ENCODE data around the gene GPC6.

Gene GPC6

DNA sequence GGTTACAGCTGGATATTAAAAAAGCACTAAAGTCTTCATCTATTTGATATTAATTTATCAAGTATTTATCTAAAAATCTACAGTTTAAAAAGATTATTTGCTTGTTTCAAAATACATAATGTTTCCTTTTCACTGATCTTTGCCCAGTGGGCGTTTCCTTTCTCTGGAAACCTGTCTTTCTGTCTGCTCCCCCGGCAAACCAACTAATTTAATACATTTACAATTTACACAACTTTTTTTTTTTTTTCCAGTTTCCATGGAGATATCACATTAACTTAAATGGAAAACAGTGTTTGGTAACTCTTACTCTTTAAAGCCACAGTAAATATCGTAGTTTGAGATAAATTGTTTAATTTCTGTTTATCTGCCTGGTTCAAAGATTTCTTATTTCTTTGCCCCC lies 5.3 kb downstream of the GPC6 start:
- DNase-seq = no peak

GRCh38 chr13:93233997-93234416 lies 7.4 kb downstream of the GPC6 start:
- no peak for DNase-seq

- DNase-seq = no peak
Observed at GRCh38 chr13:93234459-93234858, 7.9 kb downstream of the GPC6 start.

GRCh38 chr13:93235258-93236015 lies 8.8 kb downstream of the GPC6 start:
- DNase-seq = no peak

DNA sequence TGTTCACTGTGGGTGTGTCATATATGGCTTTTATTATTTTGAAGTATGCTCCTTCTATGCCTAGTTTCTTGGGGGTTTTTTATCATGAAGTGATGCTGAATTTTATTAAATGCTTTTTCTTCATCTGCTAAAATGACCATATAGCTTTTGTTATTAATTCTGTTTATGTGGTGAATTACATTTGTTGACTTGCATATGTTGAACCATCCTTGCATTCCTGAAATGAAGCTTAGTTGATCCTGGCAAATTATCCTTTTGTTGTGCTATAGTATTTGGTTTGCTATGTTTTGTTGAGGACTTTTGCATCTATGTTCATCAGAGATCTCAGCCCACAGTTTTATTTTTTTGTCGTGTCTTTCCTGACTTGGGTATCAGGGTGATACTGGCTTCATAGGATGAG lies 12.1 kb downstream of the GPC6 start:
- DNase-seq = no peak

DNA sequence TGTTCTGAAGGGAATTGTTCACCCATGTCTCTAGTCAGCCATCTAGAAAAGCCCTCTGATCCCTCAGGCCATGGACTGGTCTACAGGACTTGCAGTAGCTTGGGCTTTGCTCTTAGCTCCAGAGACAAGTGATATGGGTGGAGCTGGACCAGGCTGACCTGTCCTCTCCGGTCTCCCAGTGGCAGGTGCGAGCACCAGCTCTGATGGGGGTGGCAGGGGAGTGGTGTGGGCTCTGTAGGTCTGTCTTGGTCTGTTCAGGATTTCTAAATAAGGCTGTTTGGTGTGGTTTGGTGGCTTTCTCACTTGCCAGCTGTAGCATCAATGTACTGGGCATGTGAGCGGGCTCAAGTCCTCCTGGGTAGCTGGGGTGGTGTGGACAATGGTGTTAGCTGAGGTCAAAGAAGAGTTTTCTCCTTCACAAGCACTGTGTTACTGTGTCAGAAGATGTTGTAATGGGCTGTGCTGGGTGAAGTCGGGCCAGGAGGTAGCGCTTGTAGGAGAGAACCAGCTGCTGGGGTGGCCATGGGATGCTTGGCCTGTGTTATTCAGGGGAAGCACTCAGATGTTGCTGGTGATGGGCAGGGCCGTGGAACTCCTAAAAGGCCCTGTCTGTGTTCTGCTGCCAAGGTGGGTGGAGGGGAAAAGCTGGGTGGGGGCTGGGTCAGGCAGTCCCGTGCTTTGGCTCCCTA lies 16.9 kb downstream of the GPC6 start:
- no peak for DNase-seq

- no peak for DNase-seq
Observed at GRCh38 chr13:93244141-93244917, 17.7 kb downstream of the GPC6 start.

DNA sequence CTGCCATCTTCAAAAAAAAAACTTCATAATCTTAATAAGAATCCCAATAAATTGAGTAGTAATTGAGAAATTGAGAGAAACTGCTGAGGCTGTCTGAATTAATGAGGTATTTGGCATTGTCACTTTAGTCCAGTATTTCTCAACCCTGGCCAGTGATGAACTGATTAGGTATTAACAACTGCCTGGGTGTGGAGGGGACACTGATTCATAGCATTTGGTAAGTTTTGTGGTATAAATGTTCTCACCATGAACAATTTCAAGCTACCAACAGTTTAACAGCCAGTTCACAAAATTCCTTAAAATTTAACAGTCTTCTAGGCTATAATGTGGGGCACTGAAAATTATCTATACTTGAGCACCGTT lies 18.3 kb downstream of the GPC6 start:
- DNase-seq = no peak

- no peak for DNase-seq
Observed at GRCh38 chr13:93246069-93246468, 19.5 kb downstream of the GPC6 start.

DNA sequence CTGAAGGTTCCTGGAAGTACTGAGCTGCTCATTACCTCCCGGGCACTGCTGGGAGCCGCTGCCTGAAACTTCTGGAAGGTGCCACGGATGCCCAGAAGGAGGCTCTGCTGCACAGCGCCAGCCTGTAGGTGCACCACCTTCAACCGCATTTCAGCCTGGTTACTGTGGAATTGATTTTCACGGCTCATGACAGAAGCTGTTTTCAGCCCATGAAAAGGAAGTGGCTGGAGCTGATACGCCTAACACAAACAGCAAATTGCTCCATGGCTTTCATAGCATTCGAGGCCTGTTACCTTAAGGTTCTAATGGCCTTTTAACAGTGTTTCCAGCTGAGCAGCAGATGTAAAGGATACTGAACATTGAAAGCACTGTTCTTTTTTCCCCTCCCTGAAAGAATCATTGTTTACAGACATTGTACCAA lies 22.0 kb downstream of the GPC6 start:
- no peak for DNase-seq

DNA sequence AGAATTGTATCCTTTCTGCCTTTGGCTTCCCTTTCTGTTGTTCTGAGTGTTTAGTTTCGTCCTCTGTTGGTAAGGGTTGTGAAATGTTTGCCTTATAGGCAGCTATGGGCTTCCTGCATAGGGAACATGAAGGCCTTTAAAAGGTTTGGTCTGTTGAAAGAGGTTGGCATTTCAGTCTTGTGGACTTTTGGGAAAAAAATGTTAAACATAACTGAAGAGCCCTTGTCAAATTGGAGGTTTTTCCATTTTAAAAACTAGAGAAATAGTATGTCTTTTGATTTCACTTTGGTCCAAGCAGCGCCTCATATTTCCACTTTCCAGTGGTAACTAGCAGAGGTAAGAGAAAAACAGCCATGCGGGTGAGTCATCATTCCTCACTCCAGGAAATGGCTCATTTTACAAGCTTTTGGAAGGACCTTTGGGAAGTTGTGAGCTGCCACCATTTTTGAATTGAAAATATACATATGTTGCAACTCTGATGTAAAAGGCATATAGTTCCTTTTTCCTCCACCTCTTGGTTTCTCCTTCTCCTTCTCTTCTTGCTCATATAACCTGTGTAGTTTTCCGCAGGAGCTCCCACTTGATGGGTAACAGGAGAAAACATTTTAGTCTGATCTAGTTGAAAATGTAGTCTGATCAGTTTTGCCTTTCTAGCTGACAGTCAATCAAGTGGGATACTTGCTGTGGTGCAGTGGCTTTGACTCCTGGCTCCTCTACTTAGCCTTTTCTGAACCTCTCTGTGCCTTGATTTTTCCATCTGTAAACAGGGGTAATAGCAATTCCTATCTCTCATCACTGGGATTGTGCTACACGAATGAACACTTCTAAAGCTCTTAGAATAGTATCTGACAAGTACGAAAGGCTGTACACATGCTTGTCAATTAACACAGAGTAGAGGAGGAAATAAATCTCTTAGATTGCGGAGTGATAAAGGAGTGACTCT lies 23.0 kb downstream of the GPC6 start:
- no peak for DNase-seq

GRCh38 chr13:93254775-93255174 lies 28.2 kb downstream of the GPC6 start:
- DNase-seq = no peak

- no peak for DNase-seq
Observed at GRCh38 chr13:93256998-93257397, 30.4 kb downstream of the GPC6 start.

DNA sequence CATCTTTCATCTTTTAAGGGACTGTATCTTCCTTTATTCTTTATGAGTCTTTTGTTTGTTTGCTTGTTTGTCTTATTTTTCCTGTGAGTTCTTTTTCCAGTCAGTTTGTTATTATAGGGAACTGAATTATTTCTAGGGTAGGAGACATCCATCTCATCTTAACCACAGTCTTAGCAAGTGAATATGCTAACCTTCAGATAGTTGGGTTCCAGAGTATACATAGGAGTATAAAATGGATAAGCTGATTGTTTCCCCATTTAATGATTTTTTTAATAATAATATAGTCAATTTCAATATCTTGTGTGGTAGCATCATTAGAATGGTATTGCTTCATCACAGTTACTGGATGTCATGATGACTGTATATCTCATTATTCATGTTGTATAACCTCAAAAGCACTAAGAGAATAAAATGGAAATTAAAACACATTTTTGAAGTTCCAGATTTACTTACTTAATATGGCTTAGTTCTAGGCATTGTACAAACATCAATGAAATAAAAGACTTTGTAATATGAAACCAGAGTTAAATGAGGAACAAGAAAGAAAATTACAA lies 33.0 kb downstream of the GPC6 start:
- no peak for DNase-seq

- no peak for DNase-seq
Observed at GRCh38 chr13:93260591-93260990, 34.0 kb downstream of the GPC6 start.

GRCh38 chr13:93262729-93263345 lies 36.2 kb downstream of the GPC6 start:
- DNase-seq = no peak

GRCh38 chr13:93264876-93265275 lies 38.3 kb downstream of the GPC6 start:
- no peak for DNase-seq

DNA sequence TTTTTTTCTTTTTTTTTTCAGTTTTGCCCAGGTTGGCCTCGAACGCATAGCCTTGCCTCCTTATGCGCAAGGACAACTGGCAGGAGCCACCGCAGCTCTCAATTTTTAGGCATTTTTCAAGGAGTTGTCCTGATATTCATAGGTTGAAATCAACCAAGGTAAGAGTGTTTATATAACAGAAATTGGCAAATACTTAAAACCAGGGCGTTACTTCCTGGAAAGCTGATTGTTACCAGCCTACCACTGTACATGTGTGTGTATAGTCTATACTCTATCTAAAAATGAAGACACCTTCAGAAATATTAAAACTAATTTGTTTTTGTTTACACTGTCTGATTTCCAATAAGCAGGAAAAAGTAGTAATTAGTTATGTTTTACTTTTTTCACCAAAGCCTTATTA lies 39.2 kb downstream of the GPC6 start:
- DNase-seq = no peak

DNA sequence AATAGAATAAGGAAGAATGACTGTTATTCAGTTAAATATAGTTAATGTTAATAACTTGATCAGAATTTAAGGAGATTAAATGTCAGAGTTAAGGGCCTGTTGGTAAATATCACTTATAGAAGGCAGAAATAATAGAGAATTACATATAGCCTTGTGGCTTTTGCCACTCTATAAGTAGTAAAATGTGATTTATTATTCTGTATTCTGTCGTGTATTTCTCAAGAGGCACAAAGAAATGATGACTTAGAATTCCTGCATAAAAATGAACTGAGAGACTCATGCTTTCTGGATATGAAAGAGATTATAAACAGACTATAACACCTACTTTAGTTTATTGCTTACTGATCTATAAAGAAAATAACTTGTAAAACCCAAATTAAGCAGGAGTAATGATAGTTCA lies 40.1 kb downstream of the GPC6 start:
- DNase-seq = no peak

DNA sequence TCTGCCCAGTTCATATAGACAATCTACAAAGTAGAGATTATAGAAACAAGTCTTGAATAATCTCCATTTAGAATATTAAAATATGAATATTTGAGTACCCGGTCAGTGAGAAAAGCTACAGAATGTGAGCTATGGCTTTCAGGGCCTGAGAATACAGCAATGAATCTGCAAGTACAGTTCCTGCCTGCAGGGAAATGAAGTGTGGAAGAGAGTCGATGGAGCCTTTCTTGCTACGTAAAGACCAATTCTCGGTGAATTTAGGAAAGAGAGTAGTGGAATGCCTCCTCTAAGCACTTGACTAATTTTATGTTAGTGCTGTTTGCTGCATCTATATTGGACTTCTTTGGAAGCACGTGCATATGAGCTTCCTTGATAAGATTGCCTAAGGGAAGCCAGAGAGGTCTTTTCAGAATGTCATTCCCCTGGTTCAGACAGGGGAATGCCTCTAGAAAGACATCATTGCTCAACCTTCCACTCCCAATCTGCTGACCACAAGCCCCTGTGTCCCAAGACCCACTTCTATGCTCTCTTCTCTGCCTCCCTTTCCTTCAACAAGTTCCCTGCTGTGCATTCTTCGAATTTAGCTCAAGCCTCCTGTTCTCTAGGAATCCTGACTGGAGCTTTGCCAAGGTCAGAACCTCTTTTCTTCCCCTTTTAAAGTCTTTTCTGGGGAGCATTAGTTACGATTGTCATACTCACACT lies 41.9 kb downstream of the GPC6 start:
- DNase-seq = no peak
